HG03354 (cell line): ENCODE results near the gene TTC28.
"Not testable (repeated sequence)": the region's sequence is repeated elsewhere in the genome, so short reads cannot be mapped to it uniquely, and the experiment has no call there.

Source experiments
- ATAC-seq: cut with Tn5 transposase; IDR thresholded peaks from one replicate; pipeline ENCODE4 v1.9.1; 2021; ENCODE audit warnings: mild to moderate bottlenecking; ENCODE audit not compliant: unreplicated experiment, poor library complexity, severe bottlenecking

TTC28 gene

GRCh38 chr22:28395520-28395919 lies 284.1 kb downstream of the TTC28 start:
- ATAC-seq: no peak

GRCh38 chr22:28394513-28395110 lies 285.0 kb downstream of the TTC28 start:
- no peak for ATAC-seq

- ATAC-seq: no peak
Measured at GRCh38 chr22:28381429-28382167, 298.0 kb downstream of the TTC28 start.

- no peak for ATAC-seq
Measured at GRCh38 chr22:28379951-28380350, 299.7 kb downstream of the TTC28 start.

- no peak for ATAC-seq
Measured at GRCh38 chr22:28379075-28379779, 300.4 kb downstream of the TTC28 start.

- no peak for ATAC-seq
Measured at GRCh38 chr22:28375761-28376534, 303.7 kb downstream of the TTC28 start.

- no peak for ATAC-seq
Measured at GRCh38 chr22:28373831-28374230, 305.8 kb downstream of the TTC28 start.

GRCh38 chr22:28369854-28370253 lies 309.8 kb downstream of the TTC28 start:
- no peak for ATAC-seq

- ATAC-seq: no peak
Measured at GRCh38 chr22:28366856-28367255, 312.8 kb downstream of the TTC28 start.

GRCh38 chr22:28365371-28365770 lies 314.3 kb downstream of the TTC28 start:
- ATAC-seq: no peak

- not testable (repeated sequence) for ATAC-seq
Measured at GRCh38 chr22:28364105-28364504, 315.5 kb downstream of the TTC28 start.

GRCh38 chr22:28360939-28361338 lies 318.7 kb downstream of the TTC28 start:
- ATAC-seq: no peak

GRCh38 chr22:28358312-28358711 lies 321.3 kb downstream of the TTC28 start:
- no peak for ATAC-seq

GRCh38 chr22:28357193-28357592 lies 322.4 kb downstream of the TTC28 start:
- no peak for ATAC-seq

GRCh38 chr22:28351476-28351875 lies 328.2 kb downstream of the TTC28 start:
- no peak for ATAC-seq

- ATAC-seq: no peak
Measured at GRCh38 chr22:28348613-28349609, 330.7 kb downstream of the TTC28 start.

GRCh38 chr22:28346308-28346707 lies 333.3 kb downstream of the TTC28 start:
- no peak for ATAC-seq

GRCh38 chr22:28344918-28345703 lies 334.5 kb downstream of the TTC28 start:
- no peak for ATAC-seq
